Mucosa of rectum (tissue), 2 donors: Measurements from ENCODE around the gene KIAA1671.
"Not testable (repeated sequence)": the region's sequence is repeated elsewhere in the genome, so short reads cannot be mapped to it uniquely, and the experiment has no call there.

Experiments used
- H3K27ac ChIP-seq, 2 donors: one replicate each; pipeline ENCODE4 v1.7.0; 2013; ENCODE audit warnings: inconsistent platforms in 2 of 2, low read depth in 2 of 2, low read length in 2 of 2
- H3K27me3 ChIP-seq, 2 donors: one replicate each; pipeline ENCODE4 v1.7.0; 2013; ENCODE audit warnings: low read length in 2 of 2; ENCODE audit not compliant: control insufficient read depth in 2 of 2, insufficient read depth in 2 of 2
- H3K36me3 ChIP-seq, 2 donors: one replicate each; pipeline ENCODE4 v1.7.0; 2013; ENCODE audit warnings: low read length in 2 of 2; ENCODE audit not compliant: control insufficient read depth in 2 of 2, insufficient read depth in 2 of 2
- H3K4me1 ChIP-seq, 2 donors: one replicate each; pipeline ENCODE4 v1.7.0; 2013; ENCODE audit warnings: low read length in 2 of 2, mild to moderate bottlenecking in 1 of 2; ENCODE audit not compliant: control insufficient read depth in 2 of 2, insufficient read depth in 2 of 2
- H3K4me3 ChIP-seq, 2 donors: one replicate each; pipeline ENCODE4 v1.7.0; 2013; ENCODE audit warnings: low read length in 2 of 2
- H3K9ac ChIP-seq, 2 donors: one replicate each; pipeline ENCODE4 v1.7.0; 2013; ENCODE audit warnings: low read length in 2 of 2, low read depth in 1 of 2, mild to moderate bottlenecking in 1 of 2
- H3K9me3 ChIP-seq, 2 donors: one replicate each; pipeline ENCODE4 v1.7.0; 2013; ENCODE audit warnings: low read length in 2 of 2; ENCODE audit not compliant: control insufficient read depth in 2 of 2
- donor health status: healthy.
- donor health status: Normal muscosa, but diverticular disease.

The KIAA1671 gene

GRCh38 chr22:24951942-24952836 lies at the start of gene KIAA1671:
KIAA1671 (plus strand) TSS chr22:24952716; CDS start chr22:25028000, 75,284 bp downstream.
- peaks cover 15 to 24% of the 10 kb centered on the region in 2 donors for H3K4me1 ChIP-seq
- peak within 1 kb of the TSS; percentile 95 to 96 for H3K27ac ChIP-seq
- peak within 1 kb of the TSS; percentile 89 to 93 for H3K4me3 ChIP-seq
- no peaks in the 10 kb centered on the region for H3K9me3 ChIP-seq
- peaks cover 2 to 3% of the 10 kb centered on the region in 2 donors for H3K27me3 ChIP-seq
- H3K36me3 ChIP-seq, result no peaks in the 10 kb centered on the region
- peak within 1 kb of the TSS; percentile 86 to 98 for H3K9ac ChIP-seq

DNA sequence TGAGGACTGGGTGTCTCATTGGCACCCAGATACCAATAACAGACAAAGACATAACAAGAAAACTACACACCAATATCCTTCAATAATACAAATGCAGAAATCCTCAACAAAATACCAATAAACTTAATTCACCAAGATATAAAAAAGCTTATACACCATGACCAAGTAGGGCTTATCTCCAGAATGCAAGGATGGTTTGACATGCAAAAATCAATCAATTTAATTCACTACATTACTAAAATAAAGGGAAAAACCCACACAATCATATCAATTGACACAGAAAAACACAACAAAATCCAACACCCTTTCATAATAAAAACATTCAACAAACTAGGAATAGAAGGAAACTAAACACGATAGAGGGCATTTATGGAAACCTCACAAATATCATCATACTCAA lies 46.6 kb upstream of the KIAA1671 start:
- H3K36me3 ChIP-seq, result peaks cover 2 to 12% of the 10 kb centered on the region in 2 donors
- no peak overlapping the region for H3K9ac ChIP-seq
- no peak overlapping the region for H3K27ac ChIP-seq
- peaks cover 0 to 3% of the 10 kb centered on the region in 2 donors for H3K4me1 ChIP-seq
- no peak overlapping the region for H3K4me3 ChIP-seq
- no peaks in the 10 kb centered on the region for H3K27me3 ChIP-seq
- H3K9me3 ChIP-seq, result peaks cover 4 to 5% of the 10 kb centered on the region in 2 donors

DNA sequence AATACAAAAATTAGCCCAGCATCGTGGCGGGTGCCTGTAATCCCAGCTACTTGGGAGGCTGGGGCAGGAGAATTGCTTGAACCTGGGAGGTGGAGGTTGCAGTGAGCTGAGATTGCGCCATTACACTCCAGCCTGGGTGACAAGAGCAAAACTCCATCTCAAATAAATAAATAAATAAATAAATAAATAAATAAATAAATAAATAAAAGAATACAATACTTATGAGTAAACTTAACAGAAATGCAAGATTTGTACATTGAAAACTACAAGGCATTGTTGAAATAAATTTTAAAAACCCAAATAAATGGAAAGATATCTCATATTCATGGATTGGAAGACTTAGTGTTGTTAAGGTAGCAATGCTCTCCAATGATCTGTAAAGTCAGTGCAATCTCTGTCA lies 45.4 kb upstream of the KIAA1671 start:
- H3K9me3 ChIP-seq, H3K27me3 ChIP-seq, H3K27ac ChIP-seq, H3K4me3 ChIP-seq, H3K9ac ChIP-seq, H3K4me1 ChIP-seq: not testable (repeated sequence)
- H3K36me3 ChIP-seq, result peaks cover 2 to 12% of the 10 kb centered on the region in 2 donors

- H3K36me3 ChIP-seq, result peaks cover 0 to 3% of the 10 kb centered on the region in 2 donors
Observed at GRCh38 chr22:24920029-24920428, 32.5 kb upstream of the KIAA1671 start.

GRCh38 chr22:24925586-24926427 lies 26.7 kb upstream of the KIAA1671 start:
- Histone ChIP-seq H3K4me3 (no peak overlapping the region), H3K36me3 (peaks cover 0 to 3% of the 10 kb centered on the region in 2 donors), H3K27me3 (no peaks in the 10 kb centered on the region), H3K9ac (no peak overlapping the region), H3K9me3 (no peaks in the 10 kb centered on the region), H3K4me1 (no peaks in the 10 kb centered on the region), H3K27ac (no peak overlapping the region)

More at GRCh38 chr22:24920029-24920428, 32.5 kb upstream of the KIAA1671 start:
- Histone ChIP-seq H3K4me1 (no peaks in the 10 kb centered on the region), H3K27me3 (no peaks in the 10 kb centered on the region), H3K9me3 (no peaks in the 10 kb centered on the region), H3K27ac (no peak overlapping the region), H3K4me3 (no peak overlapping the region), H3K9ac (no peak overlapping the region)

GRCh38 chr22:24926428-24926725 lies 26.1 kb upstream of the KIAA1671 start:
- no peak overlapping the region for H3K27ac ChIP-seq

DNA sequence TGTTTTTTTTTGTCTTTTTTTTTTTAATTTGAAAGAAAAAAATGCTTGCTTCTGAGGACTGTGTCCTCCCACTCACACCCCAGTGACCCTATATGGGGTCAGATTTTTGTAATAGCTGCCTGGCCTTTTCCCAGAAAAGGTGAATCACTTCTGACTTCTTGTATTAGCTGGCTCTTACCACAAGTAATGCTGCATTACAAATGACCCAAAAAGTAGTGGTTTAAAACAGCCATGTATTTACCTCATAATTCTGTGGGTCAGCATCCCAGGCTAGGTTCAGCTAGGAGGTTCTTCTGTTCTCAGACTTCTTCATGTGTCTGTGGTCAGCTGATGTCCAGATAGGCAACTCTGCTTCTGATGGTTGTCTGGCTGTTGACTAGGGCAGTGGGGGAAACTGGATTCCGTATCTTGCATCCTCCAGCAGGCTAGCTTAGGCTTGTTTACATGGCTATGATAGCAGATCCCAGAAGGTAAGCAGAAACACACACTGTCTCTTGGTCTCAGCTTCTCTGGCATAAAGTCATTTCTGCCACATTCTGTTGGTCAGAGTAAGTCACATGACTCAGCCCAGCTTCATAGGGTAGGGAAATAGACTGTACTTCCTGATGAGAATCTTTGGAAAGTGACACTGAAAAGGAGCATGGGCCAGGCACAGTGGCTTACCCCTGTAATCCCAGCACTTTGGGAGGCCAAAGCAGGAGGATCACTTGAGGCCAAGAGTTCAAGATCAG lies 25.5 kb upstream of the KIAA1671 start:
- H3K4me1 ChIP-seq, result no peaks in the 10 kb centered on the region
- H3K4me3 ChIP-seq, result no peak overlapping the region
- H3K9ac ChIP-seq, result no peak overlapping the region
- H3K9me3 ChIP-seq, result no peaks in the 10 kb centered on the region
- peaks cover 0 to 3% of the 10 kb centered on the region in 2 donors for H3K36me3 ChIP-seq
- H3K27ac ChIP-seq, result no peak overlapping the region
- no peaks in the 10 kb centered on the region for H3K27me3 ChIP-seq

More at GRCh38 chr22:24926428-24926725, 26.1 kb upstream of the KIAA1671 start:
- H3K27me3 ChIP-seq, result no peaks in the 10 kb centered on the region
- H3K36me3 ChIP-seq, result peaks cover 0 to 3% of the 10 kb centered on the region in 2 donors
- H3K9ac ChIP-seq, result no peak overlapping the region
- no peaks in the 10 kb centered on the region for H3K9me3 ChIP-seq
- H3K4me3 ChIP-seq, result no peak overlapping the region
- no peaks in the 10 kb centered on the region for H3K4me1 ChIP-seq

- H3K27ac ChIP-seq, result no peak overlapping the region
- no peaks in the 10 kb centered on the region for H3K4me1 ChIP-seq
- H3K27me3 ChIP-seq, result no peaks in the 10 kb centered on the region
- no peak overlapping the region for H3K9ac ChIP-seq
- peaks cover 0 to 3% of the 10 kb centered on the region in 2 donors for H3K36me3 ChIP-seq
- no peaks in the 10 kb centered on the region for H3K9me3 ChIP-seq
- H3K4me3 ChIP-seq, result no peak overlapping the region
Observed at GRCh38 chr22:24928322-24928721, 24.2 kb upstream of the KIAA1671 start.

DNA sequence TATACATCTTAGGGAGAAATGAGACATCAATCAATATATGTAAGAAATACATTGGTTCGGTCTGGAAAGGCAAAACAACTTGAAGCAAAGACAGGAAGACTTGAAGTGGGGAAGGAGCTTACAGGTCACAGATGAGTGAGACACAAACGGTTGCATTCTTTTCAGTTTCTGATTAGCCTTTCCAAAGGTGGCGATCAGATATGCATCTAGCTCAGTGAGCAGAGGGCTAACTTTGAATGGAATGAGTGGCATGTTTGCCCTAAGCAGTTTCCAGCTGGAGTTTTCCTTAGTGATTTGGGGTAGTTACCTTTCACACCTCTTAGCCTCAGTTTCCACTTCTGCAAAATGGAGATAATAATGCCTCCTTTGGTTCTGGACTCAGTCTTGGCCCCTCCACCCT lies 21.8 kb upstream of the KIAA1671 start:
- Histone ChIP-seq H3K27me3 (no peaks in the 10 kb centered on the region), H3K9ac (no peak overlapping the region), H3K4me1 (no peaks in the 10 kb centered on the region), H3K9me3 (no peaks in the 10 kb centered on the region), H3K4me3 (no peak overlapping the region), H3K27ac (no peak overlapping the region), H3K36me3 (no peaks in the 10 kb centered on the region)
